ENCODE measurements around the gene SMIM5. TPM values are rescaled to one million over a fixed set of nuclear protein-coding genes. Genes with fewer than 3 reads are reported as not detected.

Gene SMIM5
- total RNA-seq, 1 donor from 2014 or later, result 14.0 TPM

DNA sequence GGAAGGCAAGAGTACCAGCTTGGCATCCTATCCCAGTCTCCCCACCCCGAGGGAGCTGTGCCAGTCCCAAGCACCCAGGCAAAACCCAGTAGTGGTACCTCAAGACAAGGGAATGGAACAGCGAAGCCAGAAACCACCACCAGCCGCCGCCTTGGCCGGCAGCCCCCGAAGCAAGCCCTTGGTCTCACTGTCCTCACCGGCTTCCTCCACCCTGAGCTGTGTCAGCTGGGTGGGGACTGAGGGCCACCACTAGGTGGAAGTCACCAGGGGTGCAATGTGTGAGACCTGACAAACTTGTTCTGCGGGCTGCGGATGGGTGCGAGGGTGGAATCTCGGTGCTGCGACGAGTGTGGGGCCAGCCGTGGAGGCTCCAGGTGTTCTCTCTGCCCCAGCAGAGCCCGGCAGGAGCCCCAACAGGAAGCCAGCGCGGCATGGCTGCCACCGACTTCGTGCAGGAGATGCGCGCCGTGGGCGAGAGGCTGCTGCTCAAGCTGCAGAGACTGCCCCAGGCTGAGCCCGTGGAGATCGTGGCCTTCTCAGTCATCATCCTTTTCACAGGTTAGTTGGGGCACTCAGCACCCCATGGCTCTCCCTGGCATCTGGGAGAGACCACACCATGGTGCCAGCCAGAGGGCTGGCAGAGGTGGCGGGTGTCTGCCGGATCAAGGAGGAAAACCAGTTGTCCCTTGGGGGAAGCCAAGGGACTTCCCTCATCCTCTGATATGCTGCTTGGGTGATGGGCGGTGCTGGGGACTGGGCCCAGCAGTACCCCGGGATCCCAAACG, 6.7 kb downstream of the SMIM5 start:
- peak overlapping the region; percentile 84 for H3K27ac ChIP-seq (replicated peaks)
- no peaks in the 10 kb centered on the region for H3K9me3 ChIP-seq (replicated peaks)
- H3K4me3 ChIP-seq, result no peak overlapping the region
- TF ChIP-seq CTCF (IDR thresholded peaks at IDR 0.05; ENCODE audit: borderline replicate concordance), result no peak
- intact Hi-C loops (cut with micrococcal nuclease), result no loop called here
- peaks cover 85% of the 10 kb centered on the region for H3K4me1 ChIP-seq
- H3K36me3 ChIP-seq, result peaks cover 10% of the 10 kb centered on the region
- no peaks in the 10 kb centered on the region for H3K27me3 ChIP-seq (ENCODE audit: low read depth)
- DNase-seq, result no peak

DNA sequence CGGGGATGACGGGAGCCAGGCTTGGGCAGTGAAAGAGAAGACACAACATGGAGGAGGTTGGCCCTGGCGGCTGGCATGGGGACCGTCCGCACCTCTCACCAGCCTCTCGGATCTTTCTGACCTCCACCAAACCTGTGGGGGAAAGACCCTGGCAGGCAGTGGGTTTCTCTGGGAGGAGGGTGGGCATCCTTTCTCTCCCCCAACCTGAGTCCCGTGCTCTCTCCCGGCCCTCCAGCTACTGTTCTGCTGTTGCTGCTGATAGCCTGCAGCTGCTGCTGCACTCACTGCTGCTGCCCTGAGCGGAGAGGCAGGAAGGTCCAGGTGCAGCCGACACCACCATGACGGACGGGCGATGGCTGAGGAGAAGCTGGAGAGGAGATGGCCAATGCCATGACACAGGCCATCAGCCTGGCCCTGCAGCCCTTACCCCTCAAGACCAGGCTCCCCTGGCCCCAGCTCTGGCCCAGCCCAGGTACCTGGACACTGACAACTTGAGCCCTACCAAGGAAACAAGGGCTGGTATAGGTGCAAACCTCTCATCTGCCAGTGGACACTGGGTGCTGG, 7.4 kb downstream of the SMIM5 start:
- no peak for DNase-seq
- intact Hi-C loops (cut with micrococcal nuclease), result no loop called here
- no peak overlapping the region for H3K4me3 ChIP-seq
- H3K27me3 ChIP-seq (ENCODE audit: low read depth), result no peaks in the 10 kb centered on the region
- H3K9me3 ChIP-seq (replicated peaks), result no peaks in the 10 kb centered on the region
- peak overlapping the region; percentile 84 for H3K27ac ChIP-seq (replicated peaks)
- peaks cover 78% of the 10 kb centered on the region for H3K4me1 ChIP-seq
- peaks cover 10% of the 10 kb centered on the region for H3K36me3 ChIP-seq
- no peak for TF ChIP-seq CTCF (IDR thresholded peaks at IDR 0.05; ENCODE audit: borderline replicate concordance)

GRCh38 chr17:75641343-75641742, 8.1 kb downstream of the SMIM5 start:
- H3K4me1 ChIP-seq, result peaks cover 71% of the 10 kb centered on the region
- intact Hi-C loops (cut with micrococcal nuclease), result no loop called here
- no peak for TF ChIP-seq CTCF (IDR thresholded peaks at IDR 0.05; ENCODE audit: borderline replicate concordance)
- H3K36me3 ChIP-seq, result peaks cover 10% of the 10 kb centered on the region
- H3K9me3 ChIP-seq (replicated peaks), result no peaks in the 10 kb centered on the region
- no peaks in the 10 kb centered on the region for H3K27me3 ChIP-seq (ENCODE audit: low read depth)
- H3K4me3 ChIP-seq, result no peak overlapping the region
- peak overlapping the region; percentile 84 for H3K27ac ChIP-seq (replicated peaks)
- DNase-seq, result peak; percentile 58

GRCh38 chr17:75642182-75642783, 9.0 kb downstream of the SMIM5 start:
- Histone ChIP-seq H3K4me1 (peaks cover 64% of the 10 kb centered on the region), H3K27me3 (ENCODE audit: low read depth) (no peaks in the 10 kb centered on the region), H3K9me3 (replicated peaks) (no peaks in the 10 kb centered on the region), H3K4me3 (no peak overlapping the region), H3K27ac (replicated peaks) (peak overlapping the region; percentile 84), H3K36me3 (peaks cover 10% of the 10 kb centered on the region)
- no peak for TF ChIP-seq CTCF (IDR thresholded peaks at IDR 0.05; ENCODE audit: borderline replicate concordance)
- intact Hi-C loops (cut with micrococcal nuclease), result no loop called here
- DNase-seq, result no peak

DNA sequence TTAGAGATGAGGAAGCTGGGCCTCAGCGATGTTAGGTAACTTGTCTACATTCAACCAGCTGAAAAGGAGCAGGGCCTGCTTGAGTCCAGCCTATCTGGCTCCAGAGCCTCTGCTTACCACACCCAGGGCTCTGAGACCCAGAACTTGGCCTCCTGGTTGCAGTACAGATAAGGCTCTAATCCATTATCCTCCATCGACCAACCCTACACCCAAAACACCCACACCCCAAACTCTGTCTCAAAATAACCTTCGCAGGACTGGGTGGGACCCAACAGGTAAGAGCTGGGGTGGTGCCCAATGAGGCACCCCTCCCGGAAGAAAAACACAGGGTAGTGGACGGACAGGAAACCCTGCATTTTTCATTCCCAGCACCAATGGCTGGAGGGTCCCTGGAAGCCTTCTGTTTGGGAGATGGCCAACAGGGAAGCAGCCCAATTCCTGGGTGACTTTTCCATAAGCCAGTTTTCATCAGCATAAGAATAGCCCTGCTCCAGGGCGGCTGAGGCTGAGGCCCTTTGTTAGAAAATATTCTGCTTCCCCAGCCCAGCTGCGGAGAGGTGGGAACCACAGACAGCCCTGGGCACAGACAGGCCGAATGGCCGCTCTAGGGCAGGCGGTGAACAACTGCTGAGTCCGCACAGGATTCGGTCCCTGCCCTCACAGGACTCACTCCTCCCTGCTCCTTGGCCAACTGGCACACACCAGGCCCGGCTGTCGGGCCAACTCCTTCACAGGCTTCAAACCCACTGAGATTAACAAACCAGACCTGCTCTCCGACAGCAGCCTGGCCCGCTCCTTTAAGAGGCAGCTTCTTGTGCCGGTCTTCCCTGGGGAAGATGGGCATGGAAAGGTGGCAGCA, 9.8 kb downstream of the SMIM5 start:
- intact Hi-C loops (cut with micrococcal nuclease), result no loop called here
- H3K27ac ChIP-seq (replicated peaks), result peak overlapping the region; percentile 84
- no peak for TF ChIP-seq CTCF (IDR thresholded peaks at IDR 0.05; ENCODE audit: borderline replicate concordance)
- H3K4me1 ChIP-seq, result peaks cover 56% of the 10 kb centered on the region
- H3K9me3 ChIP-seq (replicated peaks), result no peaks in the 10 kb centered on the region
- DNase-seq, result no peak
- no peak overlapping the region for H3K4me3 ChIP-seq
- no peaks in the 10 kb centered on the region for H3K27me3 ChIP-seq (ENCODE audit: low read depth)
- H3K36me3 ChIP-seq, result peaks cover 17% of the 10 kb centered on the region
